Measurements from ENCODE around the gene EPB42.
A peak's percentile ranks its signal among the peaks of the same experiment; 100 is the strongest.

The EPB42 gene

DNA sequence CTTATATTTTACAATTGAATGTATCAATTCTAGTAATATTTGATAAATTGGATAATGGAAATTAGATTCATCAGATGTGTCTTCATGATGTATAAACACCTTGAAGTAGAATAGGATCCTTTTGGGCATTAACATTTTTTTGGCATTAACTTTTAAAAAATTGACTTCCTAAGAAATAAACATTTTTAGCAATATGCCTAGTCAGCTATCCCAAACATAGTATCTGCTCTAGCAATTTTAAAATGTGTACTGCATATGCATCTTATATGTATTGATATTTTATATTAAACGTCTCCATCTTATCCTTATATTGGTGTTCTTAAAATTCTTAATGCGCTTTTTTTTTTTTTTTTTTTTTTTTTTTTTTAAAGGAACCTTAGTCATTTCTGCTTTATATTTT, 27.1 kb downstream of the EPB42 start:
- Histone ChIP-seq H3K27ac (ENCODE audit: insufficient read depth in 1 of 2, low read depth in 1 of 2, low read length in 2 of 2, poor library complexity in 1 of 2, severe bottlenecking in 2 of 2) (no peak overlapping the region), H3K36me3 (ENCODE audit: control insufficient read depth in 4 of 4, insufficient read depth in 4 of 4, low read length in 3 of 4) (peaks cover 33 to 85% (median 42%) of the 10 kb centered on the region in 4 experiments), H3K4me3 (ENCODE audit: control insufficient read depth in 1 of 7, extremely low read depth in 1 of 7, insufficient read depth in 4 of 7, low read depth in 2 of 7, low read length in 6 of 7) (no peak overlapping the region), H3K4me1 (ENCODE audit: control extremely low read depth in 1 of 4, control insufficient read depth in 4 of 4, insufficient read depth in 4 of 4, low read length in 3 of 4) (no peaks in the 10 kb centered on the region), H3K9me3 (ENCODE audit: control extremely low read depth in 1 of 5, control insufficient read depth in 4 of 5, insufficient read depth in 2 of 5, low read depth in 1 of 5, low read length in 4 of 5) (peaks cover 0 to 3% (median 0%) of the 10 kb centered on the region in 5 experiments), H3K27me3 (replicated peaks in 2 of 5; ENCODE audit: control insufficient read depth in 4 of 5, insufficient read depth in 5 of 5, low read length in 4 of 5) (no peaks in the 10 kb centered on the region)
- no peak for DNase-seq
- no CpG with 5 or more reads among the region's 2 CpGs for WGBS (ENCODE audit: insufficient coverage)
- POLR2A ChIA-PET = no interaction called here
- CTCF ChIA-PET = interaction anchor here (1.0 to 6.7 kb wide), 5 partner anchors 10 to 83 kb away, joined by 3 to 50 read pairs (median 4); no protein-coding TSS in a partner anchor

DNA sequence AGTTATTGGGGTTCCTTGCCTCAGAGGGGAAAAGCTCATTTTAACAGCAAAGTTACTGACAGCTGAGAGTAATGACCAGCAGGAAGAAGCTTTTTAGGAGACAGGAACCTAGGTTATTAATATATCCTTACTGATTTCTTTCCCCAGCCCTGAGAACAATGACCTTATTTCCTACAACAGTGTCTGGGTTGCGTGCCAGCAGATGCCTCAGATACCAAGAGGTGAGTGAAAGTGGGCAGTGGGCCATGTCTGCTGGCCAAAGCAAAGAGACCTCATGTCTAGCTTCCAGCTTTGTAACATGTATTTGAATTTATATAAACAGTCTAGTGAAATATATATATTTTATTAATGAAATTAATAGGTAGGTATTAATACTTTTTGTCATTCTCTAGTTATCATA, 30.6 kb downstream of the EPB42 start:
- Histone ChIP-seq H3K27me3 (replicated peaks in 2 of 5; ENCODE audit: control insufficient read depth in 4 of 5, insufficient read depth in 5 of 5, low read length in 4 of 5) (no peaks in the 10 kb centered on the region), H3K27ac (ENCODE audit: insufficient read depth in 1 of 2, low read depth in 1 of 2, low read length in 2 of 2, poor library complexity in 1 of 2, severe bottlenecking in 2 of 2) (no peak overlapping the region), H3K9me3 (ENCODE audit: control extremely low read depth in 1 of 5, control insufficient read depth in 4 of 5, insufficient read depth in 2 of 5, low read depth in 1 of 5, low read length in 4 of 5) (no peaks in the 10 kb centered on the region), H3K4me1 (ENCODE audit: control extremely low read depth in 1 of 4, control insufficient read depth in 4 of 4, insufficient read depth in 4 of 4, low read length in 3 of 4) (peaks cover 6 to 16% (median 15%) of the 10 kb centered on the region in 4 experiments), H3K36me3 (ENCODE audit: control insufficient read depth in 4 of 4, insufficient read depth in 4 of 4, low read length in 3 of 4) (peaks cover 27 to 63% (median 34%) of the 10 kb centered on the region in 4 experiments), H3K4me3 (ENCODE audit: control insufficient read depth in 1 of 7, extremely low read depth in 1 of 7, insufficient read depth in 4 of 7, low read depth in 2 of 7, low read length in 6 of 7) (no peak overlapping the region)
- no peak for DNase-seq
- ChIA-PET POLR2A (interaction anchor here (0.6 to 0.8 kb wide), 2 partner anchors 12 to 98 kb away, joined by 3 to 4 read pairs; no protein-coding TSS in a partner anchor), CTCF (interaction anchor here (0.9 to 6.7 kb wide), 6 partner anchors 11 to 95 kb away, joined by 3 to 50 read pairs (median 4); no protein-coding TSS in a partner anchor)
- 100% methylated on average over 1 of the region's 1 CpG for WGBS (ENCODE audit: insufficient coverage)

GRCh38 chr15:43189296-43189695, 31.5 kb downstream of the EPB42 start:
- Histone ChIP-seq H3K9me3 (ENCODE audit: control extremely low read depth in 1 of 5, control insufficient read depth in 4 of 5, insufficient read depth in 2 of 5, low read depth in 1 of 5, low read length in 4 of 5) (no peaks in the 10 kb centered on the region), H3K36me3 (ENCODE audit: control insufficient read depth in 4 of 4, insufficient read depth in 4 of 4, low read length in 3 of 4) (peaks cover 22 to 55% (median 30%) of the 10 kb centered on the region in 4 experiments), H3K4me1 (ENCODE audit: control extremely low read depth in 1 of 4, control insufficient read depth in 4 of 4, insufficient read depth in 4 of 4, low read length in 3 of 4) (peaks cover 6 to 20% (median 15%) of the 10 kb centered on the region in 4 experiments), H3K27ac (ENCODE audit: insufficient read depth in 1 of 2, low read depth in 1 of 2, low read length in 2 of 2, poor library complexity in 1 of 2, severe bottlenecking in 2 of 2) (no peak overlapping the region), H3K4me3 (ENCODE audit: control insufficient read depth in 1 of 7, extremely low read depth in 1 of 7, insufficient read depth in 4 of 7, low read depth in 2 of 7, low read length in 6 of 7) (no peak overlapping the region), H3K27me3 (replicated peaks in 2 of 5; ENCODE audit: control insufficient read depth in 4 of 5, insufficient read depth in 5 of 5, low read length in 4 of 5) (no peaks in the 10 kb centered on the region)
- 100% methylated on average over 1 of the region's 2 CpGs for WGBS (ENCODE audit: insufficient coverage)
- CTCF ChIA-PET = interaction anchor here (1.0 to 2.4 kb wide), 3 partner anchors 22 to 96 kb away, joined by 4 to 14 read pairs (median 5); no protein-coding TSS in a partner anchor
- POLR2A ChIA-PET = no interaction called here
- DNase-seq = no peak

DNA sequence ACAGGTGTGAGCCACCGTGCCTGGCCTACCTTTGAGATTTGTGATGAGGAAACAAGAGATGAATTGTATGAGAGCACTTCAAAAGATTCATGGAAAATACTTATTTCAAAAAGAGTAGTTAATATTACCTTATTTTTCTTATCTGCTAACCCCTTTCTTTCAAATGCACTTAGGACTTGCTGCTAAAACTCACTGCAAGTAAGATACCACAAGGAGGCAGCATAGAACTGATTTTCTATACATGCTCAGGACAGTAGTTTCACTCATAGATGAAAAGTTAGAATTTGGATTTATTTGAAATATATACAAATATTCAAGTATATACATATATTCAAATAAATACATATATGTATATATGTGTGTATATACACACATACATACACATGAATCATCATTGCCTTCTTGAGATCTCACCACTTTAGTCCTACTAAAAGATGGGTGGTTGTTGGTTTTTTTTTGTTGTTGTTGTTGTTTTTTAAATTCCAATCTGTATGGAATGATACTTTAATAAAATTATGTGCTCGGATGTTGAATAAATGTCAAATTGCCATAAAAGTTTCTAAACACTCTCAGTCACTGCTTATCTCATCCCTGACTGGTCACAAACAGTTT, 33.2 kb downstream of the EPB42 start:
- Histone ChIP-seq H3K27me3 (replicated peaks in 2 of 5; ENCODE audit: control insufficient read depth in 4 of 5, insufficient read depth in 5 of 5, low read length in 4 of 5) (no peaks in the 10 kb centered on the region), H3K27ac (ENCODE audit: insufficient read depth in 1 of 2, low read depth in 1 of 2, low read length in 2 of 2, poor library complexity in 1 of 2, severe bottlenecking in 2 of 2) (no peak overlapping the region), H3K9me3 (ENCODE audit: control extremely low read depth in 1 of 5, control insufficient read depth in 4 of 5, insufficient read depth in 2 of 5, low read depth in 1 of 5, low read length in 4 of 5) (no peaks in the 10 kb centered on the region), H3K4me1 (ENCODE audit: control extremely low read depth in 1 of 4, control insufficient read depth in 4 of 4, insufficient read depth in 4 of 4, low read length in 3 of 4) (peaks cover 6 to 20% (median 15%) of the 10 kb centered on the region in 4 experiments), H3K36me3 (ENCODE audit: control insufficient read depth in 4 of 4, insufficient read depth in 4 of 4, low read length in 3 of 4) (peaks cover 19 to 45% (median 28%) of the 10 kb centered on the region in 4 experiments), H3K4me3 (ENCODE audit: control insufficient read depth in 1 of 7, extremely low read depth in 1 of 7, insufficient read depth in 4 of 7, low read depth in 2 of 7, low read length in 6 of 7) (no peak overlapping the region)
- POLR2A ChIA-PET = interaction anchor here (0.7 kb wide), 1 partner anchor 55 kb away, joined by 3 read pairs; no protein-coding TSS in a partner anchor
- CTCF ChIA-PET = interaction anchor here (0.7 to 2.6 kb wide), 5 partner anchors 38 to 634 kb away, joined by 3 to 16 read pairs (median 9); no protein-coding TSS in a partner anchor
- 80% methylated on average over 1 of the region's 2 CpGs for WGBS (ENCODE audit: insufficient coverage)
- peak; percentile 57 to 83 (median 81) for DNase-seq

DNA sequence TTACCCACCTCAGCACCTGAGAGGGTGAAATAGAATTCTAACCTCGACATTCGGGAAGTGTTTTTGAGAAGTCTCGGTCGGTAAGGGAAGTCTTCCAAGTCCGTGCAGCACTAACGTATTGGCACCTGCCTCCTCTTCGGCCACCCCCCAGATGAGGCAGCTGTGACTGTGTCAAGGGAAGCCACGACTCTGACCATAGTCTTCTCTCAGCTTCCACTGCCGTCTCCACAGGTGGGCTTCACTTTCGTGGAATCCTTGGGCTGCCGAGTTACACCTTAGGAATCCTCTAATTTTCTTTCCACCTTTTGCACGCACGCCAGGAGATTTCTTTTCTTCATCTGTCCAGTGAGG, 34.8 kb downstream of the EPB42 start:
- CTCF ChIA-PET = interaction anchor here (0.7 to 2.6 kb wide), 10 partner anchors 10 to 99 kb away, joined by 3 to 16 read pairs (median 4); no protein-coding TSS in a partner anchor
- WGBS (ENCODE audit: insufficient coverage) = 2% methylated on average over 11 of the region's 13 CpGs

GRCh38 chr15:43185157-43186002, 35.4 kb downstream of the EPB42 start, which contains the start of gene CCNDBP1:
Gene CCNDBP1 (plus strand): TSS chr15:43185403. CDS start chr15:43185499, 96 bp downstream.
- ChIA-PET POLR2A (no interaction called here), CTCF (interaction anchor here (0.8 to 2.6 kb wide), 8 partner anchors 13 to 100 kb away, joined by 3 to 16 read pairs (median 6); no protein-coding TSS in a partner anchor)
- DNase-seq = peak; percentile 88 to 94 (median 91)
- Histone ChIP-seq H3K27me3 (replicated peaks in 2 of 5; ENCODE audit: control insufficient read depth in 4 of 5, insufficient read depth in 5 of 5, low read length in 4 of 5) (no peaks in the 10 kb centered on the region), H3K9me3 (ENCODE audit: control extremely low read depth in 1 of 5, control insufficient read depth in 4 of 5, insufficient read depth in 2 of 5, low read depth in 1 of 5, low read length in 4 of 5) (no peaks in the 10 kb centered on the region), H3K4me3 (ENCODE audit: control insufficient read depth in 1 of 7, extremely low read depth in 1 of 7, insufficient read depth in 4 of 7, low read depth in 2 of 7, low read length in 6 of 7) (peak within 1 kb of the TSS; percentile 67 to 87 (median 81)), H3K4me1 (ENCODE audit: control extremely low read depth in 1 of 4, control insufficient read depth in 4 of 4, insufficient read depth in 4 of 4, low read length in 3 of 4) (peaks cover 6 to 20% (median 15%) of the 10 kb centered on the region in 4 experiments), H3K36me3 (ENCODE audit: control insufficient read depth in 4 of 4, insufficient read depth in 4 of 4, low read length in 3 of 4) (peaks cover 5 to 25% (median 15%) of the 10 kb centered on the region in 4 experiments), H3K27ac (ENCODE audit: insufficient read depth in 1 of 2, low read depth in 1 of 2, low read length in 2 of 2, poor library complexity in 1 of 2, severe bottlenecking in 2 of 2) (peak within 1 kb of the TSS; percentile 59 to 89)
- under 1% methylated on average over 49 of the region's 69 CpGs for WGBS (ENCODE audit: insufficient coverage)

More for the DNA sequence above, 34.8 kb downstream of the EPB42 start:
- POLR2A ChIA-PET = no interaction called here
- no peaks in the 10 kb centered on the region for H3K27me3 ChIP-seq (replicated peaks in 2 of 5; ENCODE audit: control insufficient read depth in 4 of 5, insufficient read depth in 5 of 5, low read length in 4 of 5)
- H3K4me3 ChIP-seq (ENCODE audit: control insufficient read depth in 1 of 7, extremely low read depth in 1 of 7, insufficient read depth in 4 of 7, low read depth in 2 of 7, low read length in 6 of 7) = peak overlapping the region; percentile 67 to 87 (median 81)
- DNase-seq = no peak
- no peaks in the 10 kb centered on the region for H3K9me3 ChIP-seq (ENCODE audit: control extremely low read depth in 1 of 5, control insufficient read depth in 4 of 5, insufficient read depth in 2 of 5, low read depth in 1 of 5, low read length in 4 of 5)
- peak overlapping the region; percentile 59 to 89 for H3K27ac ChIP-seq (ENCODE audit: insufficient read depth in 1 of 2, low read depth in 1 of 2, low read length in 2 of 2, poor library complexity in 1 of 2, severe bottlenecking in 2 of 2)
- H3K4me1 ChIP-seq (ENCODE audit: control extremely low read depth in 1 of 4, control insufficient read depth in 4 of 4, insufficient read depth in 4 of 4, low read length in 3 of 4) = peaks cover 6 to 20% (median 15%) of the 10 kb centered on the region in 4 experiments
- H3K36me3 ChIP-seq (ENCODE audit: control insufficient read depth in 4 of 4, insufficient read depth in 4 of 4, low read length in 3 of 4) = peaks cover 5 to 31% (median 19%) of the 10 kb centered on the region in 4 experiments

Measured in common myeloid progenitor, CD34-positive (primary cell).